A549 (cell line): ENCODE measurements around the gene PRSS56. TPM values are rescaled to one million over a fixed set of nuclear protein-coding genes. Genes with fewer than 3 reads are reported as not detected.

Source experiments
- ATAC-seq, 2 experiments: fragments of 200-7000 bp in 1 of 2; fragments of >200 bp in 1 of 2; cut with Nextera tagmentation in 1 of 2; cut with Tn5 transposase in 1 of 2; 3 replicates each; pipeline versions ENCODE4 v1.8.0 to v1.9.1; 2018 to 2020; ENCODE audit warnings: mild to moderate bottlenecking in 1 of 2, moderate library complexity in 1 of 2
- CTCF ChIA-PET: fragments of 300-600 bp; sonication (Branson Sonifier 250); formaldehyde crosslinking; extraction: SDS; loops from one replicate; lab custom pipeline; 2021; ENCODE audit warnings: antibody characterized with exemption, inconsistent platforms; lab: Yijun Ruan, JAX
- POLR2A ChIA-PET: fragments of 350-600 bp; formaldehyde crosslinking; extraction: SDS; loops from one replicate; lab custom pipeline; 2021; ENCODE audit warnings: antibody characterized with exemption, inconsistent platforms; lab: Yijun Ruan, JAX
- DNase-seq, 2 experiments: peaks; one replicate each; pipeline versions ENCODE4 v3.0.0 to v3.0.0-alpha.2; 2011 to 2016; ENCODE audit warnings: low read depth in 1 of 2, low spot score in 1 of 2
- FAIRE-seq: peaks from 2 replicates; lab custom pipeline; 2011; peaks lifted over from hg19 to GRCh38; lab: Jason Lieb, UNC
- H3K27ac ChIP-seq, 2 experiments: fragments of >200 bp; sonication (Bioruptor Twin); formaldehyde crosslinking; 3 replicates each; pipeline ENCODE4 v1.5.1; 2016 to 2017
- H3K4me1 ChIP-seq: fragments of >200 bp; sonication (Bioruptor Twin); formaldehyde crosslinking; 3 replicates; pipeline ENCODE4 v1.6.1; 2016
- H3K4me2 ChIP-seq: fragments of >200 bp; sonication (Bioruptor Twin); formaldehyde crosslinking; 3 replicates; pipeline ENCODE4 v1.6.1; 2016
- H3K4me3 ChIP-seq: fragments of >200 bp; sonication (Bioruptor Twin); formaldehyde crosslinking; 3 replicates; pipeline ENCODE4 v1.5.1; 2016
- H3K9me3 ChIP-seq: fragments of >200 bp; sonication (Bioruptor Twin); formaldehyde crosslinking; 3 replicates; pipeline ENCODE4 v1.6.1; 2016
- BHLHE40 ChIP-seq: IDR thresholded peaks from 2 replicates; pipeline ENCODE4 v1.6.1; 2012; ENCODE audit warnings: low read depth, low read length, inconsistent platforms
- CBX2 ChIP-seq: fragments of 200-600 bp; sonication (generic); IDR thresholded peaks from 2 replicates; pipeline ENCODE4 v1.6.1; 2016; ENCODE audit warnings: low read depth, mild to moderate bottlenecking, borderline replicate concordance
- CEBPB ChIP-seq, 2 experiments: fragments of >200 bp in 1 of 2; sonication (Bioruptor Twin) in 1 of 2; formaldehyde crosslinking in 1 of 2; IDR thresholded peaks; 2 replicates each; pipeline ENCODE4 v1.6.1; 2012 to 2016
- CHD2 ChIP-seq: fragments of 150-350 bp; IDR thresholded peaks from 2 replicates; pipeline ENCODE4 v1.6.1; 2014; ENCODE audit warnings: low read length; ENCODE audit not compliant: partially characterized antibody
- CHD4 ChIP-seq: fragments of 200-600 bp; sonication (generic); IDR thresholded peaks from 2 replicates; pipeline ENCODE4 v1.6.1; 2016; ENCODE audit warnings: antibody characterized with exemption, mild to moderate bottlenecking, borderline replicate concordance
- EHF ChIP-seq: fragments of 250-450 bp; sonication (Bioruptor Pico); IDR thresholded peaks from 2 replicates; pipeline ENCODE4 v1.5.0; 2020; ENCODE audit warnings: mild to moderate bottlenecking
- EHMT2 ChIP-seq: fragments of 200-600 bp; sonication (generic); IDR thresholded peaks from 2 replicates; pipeline ENCODE4 v1.6.1; 2016; ENCODE audit warnings: antibody characterized with exemption, low read depth, mild to moderate bottlenecking, moderate library complexity
- EP300 ChIP-seq, 2 experiments: fragments of >200 bp; sonication (Bioruptor Twin); formaldehyde crosslinking; IDR thresholded peaks; 2 replicates in 1 of 2; 3 replicates in 1 of 2; pipeline ENCODE4 v1.6.1; 2016 to 2017
- FOSB ChIP-seq: fragments of 250-450 bp; sonication (Bioruptor Pico); IDR thresholded peaks from 2 replicates; pipeline ENCODE4 v1.5.0; 2020; ENCODE audit warnings: mild to moderate bottlenecking, moderate library complexity
- FOSL2 ChIP-seq, 2 experiments: fragments of 450-650 bp in 1 of 2; fragments of >200 bp in 1 of 2; sonication (Bioruptor Twin) in 1 of 2; formaldehyde crosslinking; IDR thresholded peaks; 2 replicates each; pipeline versions ENCODE4 v1.5.0 to v1.6.1; 2016 to 2020; ENCODE audit warnings: mild to moderate bottlenecking in 1 of 2, moderate library complexity in 1 of 2
- HEYL ChIP-seq: fragments of 250-450 bp; sonication (Bioruptor Pico); IDR thresholded peaks from 2 replicates; pipeline ENCODE4 v1.8.0; 2021; ENCODE audit warnings: mild to moderate bottlenecking, moderate library complexity
- HOXA7 ChIP-seq: fragments of 250-450 bp; sonication (Bioruptor Pico); IDR thresholded peaks from 2 replicates; pipeline ENCODE4 v1.5.0; 2020; ENCODE audit warnings: mild to moderate bottlenecking, moderate library complexity
- HOXB13 ChIP-seq: fragments of 250-450 bp; sonication (Bioruptor Pico); IDR thresholded peaks from 2 replicates; pipeline ENCODE4 v1.5.0; 2020; ENCODE audit warnings: low read depth, mild to moderate bottlenecking, moderate library complexity
- HOXB5 ChIP-seq: fragments of 250-450 bp; sonication (Bioruptor Pico); IDR thresholded peaks from 2 replicates; pipeline ENCODE4 v1.5.0; 2020; ENCODE audit warnings: mild to moderate bottlenecking, moderate library complexity
- MAZ ChIP-seq: fragments of 150-350 bp; IDR thresholded peaks from 2 replicates; pipeline ENCODE4 v1.6.1; 2014; ENCODE audit warnings: antibody characterized with exemption, low read depth, low read length, borderline replicate concordance
- MYC ChIP-seq: IDR thresholded peaks from 2 replicates; pipeline ENCODE4 v1.6.1; 2012; ENCODE audit warnings: mild to moderate bottlenecking, inconsistent platforms, low read length, improper control_type of control experiment, borderline replicate concordance
- POLR2AphosphoS2 ChIP-seq: conservative IDR thresholded peaks from 2 replicates; pipeline ENCODE4 v1.6.1; 2012; ENCODE audit warnings: low read length, improper control_type of control experiment, inconsistent platforms
- RARB ChIP-seq: fragments of 250-450 bp; sonication (Bioruptor Pico); IDR thresholded peaks from 2 replicates; pipeline ENCODE4 v1.8.0; 2021; ENCODE audit warnings: mild to moderate bottlenecking, moderate library complexity
- RCOR1 ChIP-seq: fragments of 150-350 bp; IDR thresholded peaks from 2 replicates; pipeline ENCODE4 v1.6.1; 2014; ENCODE audit warnings: antibody characterized with exemption, low read length, low read depth
- ZC3H11A ChIP-seq: fragments of 450-650 bp; IDR thresholded peaks from 2 replicates; pipeline ENCODE4 v1.6.1; 2014; ENCODE audit warnings: antibody characterized with exemption, mild to moderate bottlenecking
- ZSCAN20 ChIP-seq: fragments of 250-450 bp; sonication (Bioruptor Pico); IDR thresholded peaks from 2 replicates; pipeline ENCODE4 v1.8.0; 2022; ENCODE audit warnings: mild to moderate bottlenecking, moderate library complexity
- WGBS: methylation state at CpG from one replicate; pipeline ENCODE4 v1.1.6; 2017; ENCODE audit errors: missing lambda C conversion rate; 5-methylcytosine and 5-hydroxymethylcytosine counted together
- polyA plus RNA-seq, 4 experiments: library from polyadenylated mRNA; depleted of rRNA in 3 of 4; stranded (reverse); fragments of >200 nt; fragmentation: RNase III in 1 of 4; extraction: RNeasy Plus Mini Kit Qiagen cat#74134 plus additional on column Dnase treatment in 1 of 4; gene quantifications; 2 replicates in 3 of 4; 3 replicates in 1 of 4; pipeline ENCODE4 v1.2.3, GENCODE V29; 2011 to 2017
- TF ChIP-seq, protein P1 (sequence below): IDR thresholded peaks from 2 replicates; pipeline ENCODE4 v1.6.1; 2012
- TF ChIP-seq, protein P2 (sequence below): fragments of >200 bp; sonication (Bioruptor Twin); formaldehyde crosslinking; IDR thresholded peaks from 3 replicates; pipeline ENCODE4 v1.6.1; 2016
- TF ChIP-seq, protein P3 (sequence below): IDR thresholded peaks from 2 replicates; pipeline ENCODE4 v1.6.1; 2012
- TF ChIP-seq, protein P4 (sequence below): fragments of 450-650 bp; IDR thresholded peaks from 2 replicates; pipeline ENCODE4 v1.6.1; 2014; ENCODE audit warnings: antibody characterized with exemption
- TF ChIP-seq, protein P5 (sequence below): fragments of 250-450 bp; sonication (Bioruptor Pico); IDR thresholded peaks from 2 replicates; pipeline ENCODE4 v1.5.0; 2020; ENCODE audit warnings: low read depth, mild to moderate bottlenecking, moderate library complexity

The PRSS56 gene
- polyA plus RNA-seq, 2 of the 4 experiments (the other 2 are of a cell fraction): not detected

DNA sequence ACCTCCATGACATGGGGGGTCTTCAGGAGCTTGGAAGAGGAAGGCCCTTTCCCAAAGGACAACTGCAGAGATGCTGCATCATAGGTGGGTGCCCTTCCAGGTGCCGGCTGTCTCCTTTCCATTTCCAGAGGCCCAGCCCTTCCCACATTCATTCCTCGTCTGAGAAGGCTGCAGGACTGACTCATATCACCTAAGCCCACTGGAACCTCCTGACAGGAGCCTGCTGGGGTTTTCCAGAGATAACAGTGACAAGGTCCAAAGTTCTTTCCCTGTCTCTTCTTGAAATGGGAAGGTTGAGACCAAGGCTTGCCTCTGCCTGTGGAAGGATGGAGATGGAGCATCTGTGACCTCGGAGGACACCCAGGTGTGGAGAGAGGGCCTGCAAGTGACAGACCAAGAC lies 3.6 kb upstream of the PRSS56 start:
- ATAC-seq (peak in 1 of 2 experiments; percentile 32; a peak in 2 of 6 replicates), FAIRE-seq (no peak), DNase-seq (no peak)
- WGBS: 47% methylated on average over 3 of the region's 3 CpGs
- TF ChIP-seq, protein P1, sequence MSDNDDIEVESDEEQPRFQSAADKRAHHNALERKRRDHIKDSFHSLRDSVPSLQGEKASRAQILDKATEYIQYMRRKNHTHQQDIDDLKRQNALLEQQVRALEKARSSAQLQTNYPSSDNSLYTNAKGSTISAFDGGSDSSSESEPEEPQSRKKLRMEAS: no peak
- TF ChIP-seq HEYL (CRISPR knock-in tag) (no peak), HOXB13 (CRISPR knock-in tag) (no peak), ZC3H11A (no peak), FOSB (CRISPR knock-in tag) (no peak)
- peaks cover 9% of the 10 kb centered on the region; the same call in 2 of the 3 replicates for H3K4me1 ChIP-seq
- ChIA-PET CTCF (interaction anchor here (1.5 to 8.2 kb wide), 4 partner anchors 7 to 72 kb away, joined by 4 to 107 read pairs (median 7); no protein-coding TSS in a partner anchor), POLR2A (no interaction called here)
- H3K9me3 ChIP-seq: no peaks in the 10 kb centered on the region
- no peak overlapping the region for H3K4me3 ChIP-seq
- peak overlapping the region; percentile 26; the same call in 1 of the 3 replicates for H3K4me2 ChIP-seq
- H3K27ac ChIP-seq: no peak overlapping the region

DNA sequence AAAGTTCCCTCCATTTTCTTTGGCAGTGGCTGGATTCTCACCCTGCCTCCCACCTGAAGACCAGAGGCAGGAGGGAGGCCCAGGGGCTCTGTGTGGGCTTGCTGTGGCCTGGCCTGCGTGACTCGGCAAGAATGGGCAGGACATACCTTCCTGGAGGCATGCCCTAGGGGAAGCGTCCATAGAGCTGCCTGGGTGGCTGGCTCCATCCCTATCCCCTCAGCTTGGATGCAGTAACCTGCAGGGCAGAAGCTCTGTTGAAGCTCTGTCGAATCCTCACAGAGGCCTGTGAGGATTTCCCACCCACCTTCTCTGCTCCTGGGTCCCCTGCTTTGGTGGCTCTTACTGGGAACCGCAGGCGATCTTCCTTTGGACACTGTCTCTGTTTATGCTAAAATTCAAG lies 1.3 kb upstream of the PRSS56 start:
- WGBS: 76% methylated on average over 5 of the region's 6 CpGs
- Histone ChIP-seq H3K27ac (no peak overlapping the region), H3K9me3 (no peaks in the 10 kb centered on the region), H3K4me1 (peaks cover 22% of the 10 kb centered on the region; the same call in 2 of the 3 replicates), H3K4me3 (no peak overlapping the region), H3K4me2 (no peak overlapping the region)
- CTCF ChIA-PET: interaction anchor here (0.9 to 8.2 kb wide), 6 partner anchors 11 to 618 kb away, joined by 3 to 107 read pairs (median 6); no protein-coding TSS in a partner anchor
- no peak for DNase-seq
- POLR2A ChIA-PET: no interaction called here
- no peak for FAIRE-seq
- TF ChIP-seq CHD2 (no peak), BHLHE40 (no peak), CBX2 (no peak), RCOR1 (no peak)
- TF ChIP-seq, protein P2, sequence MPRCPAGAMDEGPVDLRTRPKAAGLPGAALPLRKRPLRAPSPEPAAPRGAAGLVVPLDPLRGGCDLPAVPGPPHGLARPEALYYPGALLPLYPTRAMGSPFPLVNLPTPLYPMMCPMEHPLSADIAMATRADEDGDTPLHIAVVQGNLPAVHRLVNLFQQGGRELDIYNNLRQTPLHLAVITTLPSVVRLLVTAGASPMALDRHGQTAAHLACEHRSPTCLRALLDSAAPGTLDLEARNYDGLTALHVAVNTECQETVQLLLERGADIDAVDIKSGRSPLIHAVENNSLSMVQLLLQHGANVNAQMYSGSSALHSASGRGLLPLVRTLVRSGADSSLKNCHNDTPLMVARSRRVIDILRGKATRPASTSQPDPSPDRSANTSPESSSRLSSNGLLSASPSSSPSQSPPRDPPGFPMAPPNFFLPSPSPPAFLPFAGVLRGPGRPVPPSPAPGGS: no peak
- TF ChIP-seq, all 56 proteins: peak for 0
- no peak for ATAC-seq

DNA sequence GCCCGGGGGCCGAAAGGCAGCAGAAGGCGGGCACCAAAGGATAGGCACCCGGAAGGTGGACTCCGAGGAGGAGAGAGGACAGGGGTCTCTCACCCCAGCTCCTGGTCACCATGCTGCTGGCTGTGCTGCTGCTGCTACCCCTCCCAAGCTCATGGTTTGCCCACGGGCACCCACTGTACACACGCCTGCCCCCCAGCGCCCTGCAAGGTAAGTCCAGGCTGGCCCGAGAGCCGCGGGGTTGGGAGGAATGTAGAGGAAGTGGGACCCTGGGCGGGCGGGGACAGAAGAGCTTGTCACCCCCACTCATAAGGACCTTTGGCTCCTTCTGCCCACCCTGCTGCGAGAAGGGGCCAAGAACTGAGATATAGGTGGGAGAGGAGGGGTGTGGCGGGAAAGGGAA lies 301 bp downstream of the PRSS56 start:
- Histone ChIP-seq H3K27ac (no peak overlapping the region), H3K9me3 (no peaks in the 10 kb centered on the region), H3K4me2 (no peak overlapping the region), H3K4me1 (peaks cover 23% of the 10 kb centered on the region; the same call in 2 of the 3 replicates), H3K4me3 (no peak overlapping the region)
- DNase-seq (no peak), ATAC-seq (no peak), FAIRE-seq (no peak)
- POLR2A ChIA-PET: no interaction called here
- 68% methylated on average over 7 of the region's 15 CpGs for WGBS
- CTCF ChIA-PET: interaction anchor here (0.9 to 8.2 kb wide), 17 partner anchors 10 to 908 kb away, joined by 3 to 107 read pairs (median 13); no protein-coding TSS in a partner anchor
- TF ChIP-seq EHF (CRISPR knock-in tag) (no peak), CHD4 (no peak), ZSCAN20 (no peak), MAZ (no peak), HOXA7 (no peak), CEBPB (IDR thresholded peaks at IDR 0.05) (no peak), FOSL2 (IDR thresholded peaks at IDR 0.05) (no peak), FOSL2 (CRISPR knock-in tag; IDR thresholded peaks at IDR 0.05) (no peak)
- TF ChIP-seq, protein P3, sequence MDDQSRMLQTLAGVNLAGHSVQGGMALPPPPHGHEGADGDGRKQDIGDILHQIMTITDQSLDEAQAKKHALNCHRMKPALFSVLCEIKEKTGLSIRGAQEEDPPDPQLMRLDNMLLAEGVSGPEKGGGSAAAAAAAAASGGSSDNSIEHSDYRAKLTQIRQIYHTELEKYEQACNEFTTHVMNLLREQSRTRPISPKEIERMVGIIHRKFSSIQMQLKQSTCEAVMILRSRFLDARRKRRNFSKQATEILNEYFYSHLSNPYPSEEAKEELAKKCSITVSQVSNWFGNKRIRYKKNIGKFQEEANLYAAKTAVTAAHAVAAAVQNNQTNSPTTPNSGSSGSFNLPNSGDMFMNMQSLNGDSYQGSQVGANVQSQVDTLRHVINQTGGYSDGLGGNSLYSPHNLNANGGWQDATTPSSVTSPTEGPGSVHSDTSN: no peak

DNA sequence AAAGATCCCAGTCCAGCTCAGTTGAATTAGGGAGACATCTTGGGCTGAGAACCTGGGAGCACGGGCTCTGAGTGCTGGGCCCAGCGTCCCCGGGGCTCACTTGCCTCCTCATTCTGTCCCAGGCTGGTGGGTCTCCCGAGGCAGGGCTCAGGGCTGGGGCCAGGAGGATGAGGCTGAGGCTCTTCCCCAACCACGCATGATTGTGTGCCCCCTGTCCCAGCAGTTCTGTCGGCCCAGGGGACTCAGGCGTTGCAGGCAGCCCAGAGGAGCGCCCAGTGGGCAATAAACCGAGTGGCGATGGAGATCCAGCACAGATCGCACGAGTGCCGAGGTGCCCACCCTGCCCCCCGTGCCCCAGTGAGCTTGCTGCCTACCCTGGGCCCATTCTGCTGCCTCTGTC lies 910 bp downstream of the PRSS56 start:
- no peaks in the 10 kb centered on the region for H3K9me3 ChIP-seq
- H3K4me2 ChIP-seq: no peak overlapping the region
- ATAC-seq (no peak), DNase-seq (no peak), FAIRE-seq (no peak)
- CTCF ChIA-PET: interaction anchor here (0.9 to 8.2 kb wide), 26 partner anchors 11 to 667 kb away, joined by 3 to 107 read pairs (median 8); no protein-coding TSS in a partner anchor
- WGBS: 67% methylated on average over 13 of the region's 14 CpGs
- POLR2A ChIA-PET: no interaction called here
- H3K4me3 ChIP-seq: no peak overlapping the region
- H3K27ac ChIP-seq: no peak overlapping the region
- peaks cover 26% of the 10 kb centered on the region; the same call in 2 of the 3 replicates for H3K4me1 ChIP-seq
- TF ChIP-seq, protein P4, sequence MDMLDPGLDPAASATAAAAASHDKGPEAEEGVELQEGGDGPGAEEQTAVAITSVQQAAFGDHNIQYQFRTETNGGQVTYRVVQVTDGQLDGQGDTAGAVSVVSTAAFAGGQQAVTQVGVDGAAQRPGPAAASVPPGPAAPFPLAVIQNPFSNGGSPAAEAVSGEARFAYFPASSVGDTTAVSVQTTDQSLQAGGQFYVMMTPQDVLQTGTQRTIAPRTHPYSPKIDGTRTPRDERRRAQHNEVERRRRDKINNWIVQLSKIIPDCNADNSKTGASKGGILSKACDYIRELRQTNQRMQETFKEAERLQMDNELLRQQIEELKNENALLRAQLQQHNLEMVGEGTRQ: no peak
- TF ChIP-seq POLR2AphosphoS2 (no peak), HOXB5 (no peak), EP300 (IDR thresholded peaks at IDR 0.05) (no peak), CHD2 (no peak), EHMT2 (no peak), RARB (CRISPR knock-in tag) (no peak), MYC (no peak)
- TF ChIP-seq, protein P5, sequence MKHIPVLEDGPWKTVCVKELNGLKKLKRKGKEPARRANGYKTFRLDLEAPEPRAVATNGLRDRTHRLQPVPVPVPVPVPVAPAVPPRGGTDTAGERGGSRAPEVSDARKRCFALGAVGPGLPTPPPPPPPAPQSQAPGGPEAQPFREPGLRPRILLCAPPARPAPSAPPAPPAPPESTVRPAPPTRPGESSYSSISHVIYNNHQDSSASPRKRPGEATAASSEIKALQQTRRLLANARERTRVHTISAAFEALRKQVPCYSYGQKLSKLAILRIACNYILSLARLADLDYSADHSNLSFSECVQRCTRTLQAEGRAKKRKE (CRISPR knock-in tag): no peak
- TF ChIP-seq, protein P2: no peak
